ENCODE results near the gene SLC6A11.
A peak's percentile ranks its signal among the peaks of the same experiment; 100 is the strongest.

Gene SLC6A11

DNA sequence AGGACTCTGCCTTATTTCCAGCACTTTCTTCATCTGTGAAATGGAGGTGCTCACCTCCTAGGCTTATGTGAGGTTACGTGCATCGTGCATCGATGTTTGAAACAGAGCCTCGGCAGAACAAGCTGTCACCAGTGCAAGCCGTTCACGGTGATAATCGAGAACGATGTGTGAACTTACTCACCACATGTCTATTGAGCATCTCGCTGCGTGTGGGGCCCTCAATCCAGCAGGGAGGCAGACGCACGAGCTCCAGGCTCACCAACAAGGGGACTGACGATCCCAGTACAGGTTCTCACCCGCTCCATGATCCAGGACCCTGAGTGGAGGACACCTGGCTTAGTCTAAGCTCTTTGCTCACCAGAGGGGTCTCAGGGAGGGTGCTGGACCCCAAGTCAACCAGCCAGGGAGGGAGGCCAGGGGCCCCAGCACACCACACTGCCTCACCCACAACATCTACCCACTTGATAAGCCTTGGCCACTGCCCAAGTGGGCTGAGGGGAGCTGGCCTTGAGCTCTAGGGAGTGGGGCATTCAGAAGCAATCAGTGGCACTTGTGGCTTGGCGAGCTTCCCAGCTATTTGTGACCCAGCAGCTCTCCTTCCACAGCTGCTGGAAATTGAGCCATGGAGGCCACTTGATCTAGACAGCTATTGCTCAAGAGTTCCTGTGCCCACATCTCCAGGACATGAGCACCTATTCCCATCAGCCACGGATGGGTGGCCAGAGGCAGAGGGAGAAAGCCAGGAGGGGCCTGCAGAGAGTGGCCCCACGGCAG, 142.1 kb downstream of the SLC6A11 start:
- DNase-seq, result no peak

DNA sequence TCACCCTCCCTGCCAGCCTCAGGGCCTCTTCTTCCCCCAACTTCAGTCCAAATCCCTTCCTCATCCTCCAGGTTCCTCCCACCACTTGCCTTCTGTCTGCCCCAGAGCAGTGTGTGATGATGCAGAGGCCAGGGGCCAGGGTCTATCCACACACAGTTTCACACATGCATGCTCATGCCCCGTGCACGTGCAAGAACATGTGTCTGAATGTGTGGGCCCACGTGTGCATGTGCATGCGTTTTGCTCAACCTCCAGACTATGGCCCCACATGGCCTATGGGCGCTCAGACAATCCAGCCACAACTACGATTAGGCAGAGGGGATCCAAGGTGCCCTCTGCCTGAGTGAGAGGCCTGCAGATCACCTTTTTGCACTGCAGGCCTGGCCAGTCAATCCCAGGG, 144.2 kb downstream of the SLC6A11 start:
- DNase-seq, result no peak

DNA sequence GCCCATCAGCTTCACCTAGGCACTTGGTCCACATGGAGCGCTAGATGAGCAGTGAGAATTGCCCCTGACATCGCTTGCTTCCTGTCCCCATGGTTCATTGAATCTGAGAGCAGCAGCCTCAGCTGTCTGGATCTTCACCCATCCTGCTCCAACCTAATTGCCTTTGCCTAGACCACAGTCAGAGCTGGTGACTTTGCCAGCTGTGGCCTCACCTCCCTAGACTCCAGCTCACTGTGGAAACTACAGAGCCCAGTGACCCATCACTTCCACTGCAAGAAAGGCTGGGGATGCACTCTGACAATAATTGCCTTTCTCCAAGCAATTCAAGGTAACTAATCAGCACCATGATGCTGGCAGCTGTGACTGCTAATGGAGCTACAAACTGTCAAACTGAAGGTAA, 145.9 kb downstream of the SLC6A11 start:
- DNase-seq, result no peak

DNA sequence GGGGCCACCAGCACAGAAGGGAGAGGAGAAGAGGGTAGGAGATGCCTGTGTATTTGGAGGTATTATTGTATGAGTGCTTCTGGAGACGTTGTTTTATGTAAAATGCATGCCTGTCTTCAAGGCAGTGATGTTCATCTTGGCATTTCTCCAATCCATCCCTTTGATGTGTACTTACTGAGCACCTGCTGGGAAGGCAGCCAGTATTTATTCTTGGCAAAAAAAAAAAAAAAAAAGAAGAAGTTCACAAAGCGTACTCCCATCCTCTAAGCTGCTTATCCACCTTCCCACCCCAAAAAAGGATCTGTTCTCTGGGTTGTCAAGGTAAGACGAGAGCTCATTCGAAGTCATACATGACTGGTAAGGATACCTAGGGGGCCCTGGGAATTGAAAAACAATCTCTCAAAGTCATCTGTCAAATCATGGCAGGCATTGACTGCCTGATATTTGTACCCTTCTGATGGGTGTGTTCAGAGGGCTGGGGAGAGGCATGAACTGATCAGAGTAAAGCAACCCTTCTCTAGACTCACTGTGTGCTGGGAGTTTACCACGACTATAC, 146.5 kb downstream of the SLC6A11 start:
- DNase-seq, result no peak

DNA sequence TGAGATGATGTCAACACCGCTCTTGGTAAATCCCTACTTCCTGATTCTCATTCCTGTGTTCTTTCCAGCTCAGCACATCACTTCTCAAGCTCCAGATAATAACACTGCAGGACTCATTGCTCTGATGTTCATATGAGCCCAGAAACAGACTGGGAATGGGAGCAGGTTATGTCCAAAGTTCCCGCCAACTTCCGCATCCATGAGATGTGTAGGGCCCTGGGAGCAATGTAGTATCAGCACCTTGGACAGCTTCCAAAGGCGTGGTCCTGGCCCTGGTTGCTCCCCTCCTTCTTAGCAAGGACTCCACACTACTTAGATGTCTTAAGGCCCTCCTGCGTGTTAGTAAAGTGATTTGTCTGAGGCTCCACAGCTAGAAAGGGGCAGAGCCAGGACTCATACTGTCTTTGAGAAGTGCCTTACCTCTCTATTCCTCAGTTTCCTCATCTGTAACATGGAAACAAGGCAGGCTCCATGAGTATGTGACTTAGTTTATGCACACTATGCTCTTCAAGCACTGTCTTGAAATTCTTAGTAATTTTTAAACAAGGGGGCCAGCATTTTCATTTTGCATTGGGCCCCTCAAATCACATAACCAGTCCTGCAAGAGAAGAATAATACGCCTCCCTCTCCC, 148.6 kb downstream of the SLC6A11 start:
- DNase-seq, result peak in 1 of 2 donors; percentile 5

DNA sequence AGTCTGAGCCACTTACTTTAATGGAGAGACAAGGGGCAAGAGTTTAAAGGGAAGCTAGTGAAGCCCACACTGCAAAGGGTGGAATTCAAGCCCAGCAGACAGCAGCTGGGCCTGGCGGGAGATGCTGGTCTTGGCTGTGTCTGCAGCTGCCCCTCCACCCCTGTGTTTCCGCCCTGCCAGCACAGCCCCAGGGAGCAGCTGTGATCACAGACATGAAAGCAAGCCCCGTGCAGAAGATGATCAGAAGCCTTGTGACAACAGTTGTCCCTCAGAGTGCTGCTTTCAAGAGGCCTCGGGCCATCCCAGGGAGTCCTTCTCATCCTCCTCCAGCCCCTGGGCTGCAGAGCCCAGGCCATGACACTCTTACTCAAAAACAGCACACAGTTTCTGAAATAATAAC, 152.4 kb downstream of the SLC6A11 start:
- no peak for DNase-seq

DNA sequence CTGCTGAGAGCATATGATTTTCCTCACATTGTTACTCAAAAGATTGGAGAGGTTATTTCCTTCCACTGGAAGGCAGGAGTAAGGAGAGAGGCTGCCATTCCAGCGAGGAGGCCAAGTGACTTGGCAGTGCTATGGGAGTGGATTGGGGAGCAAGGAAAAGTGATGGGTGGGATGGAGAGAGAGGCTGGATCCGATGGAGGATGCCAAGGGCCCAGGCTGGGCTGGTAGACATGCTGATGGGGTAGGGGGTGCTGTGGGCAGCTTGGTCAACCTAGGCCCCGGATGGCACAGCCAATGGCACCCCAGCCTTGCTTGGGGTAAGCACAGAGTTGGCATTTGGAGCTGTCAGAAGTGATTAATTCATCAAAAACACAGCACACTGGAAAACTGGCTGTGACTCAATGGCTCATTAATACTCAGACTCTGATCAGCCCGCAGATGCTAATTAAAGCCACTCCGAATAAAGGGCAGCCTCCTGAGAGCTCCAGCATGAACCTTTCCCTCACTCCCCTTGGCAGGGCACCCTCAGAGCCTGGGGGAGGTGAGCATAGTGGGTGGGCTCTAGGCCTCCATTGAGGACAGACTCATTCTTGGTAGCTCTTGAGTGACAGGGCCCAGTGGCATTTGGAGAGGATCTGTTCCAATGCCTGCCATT, 154.4 kb downstream of the SLC6A11 start:
- no peak for DNase-seq

DNA sequence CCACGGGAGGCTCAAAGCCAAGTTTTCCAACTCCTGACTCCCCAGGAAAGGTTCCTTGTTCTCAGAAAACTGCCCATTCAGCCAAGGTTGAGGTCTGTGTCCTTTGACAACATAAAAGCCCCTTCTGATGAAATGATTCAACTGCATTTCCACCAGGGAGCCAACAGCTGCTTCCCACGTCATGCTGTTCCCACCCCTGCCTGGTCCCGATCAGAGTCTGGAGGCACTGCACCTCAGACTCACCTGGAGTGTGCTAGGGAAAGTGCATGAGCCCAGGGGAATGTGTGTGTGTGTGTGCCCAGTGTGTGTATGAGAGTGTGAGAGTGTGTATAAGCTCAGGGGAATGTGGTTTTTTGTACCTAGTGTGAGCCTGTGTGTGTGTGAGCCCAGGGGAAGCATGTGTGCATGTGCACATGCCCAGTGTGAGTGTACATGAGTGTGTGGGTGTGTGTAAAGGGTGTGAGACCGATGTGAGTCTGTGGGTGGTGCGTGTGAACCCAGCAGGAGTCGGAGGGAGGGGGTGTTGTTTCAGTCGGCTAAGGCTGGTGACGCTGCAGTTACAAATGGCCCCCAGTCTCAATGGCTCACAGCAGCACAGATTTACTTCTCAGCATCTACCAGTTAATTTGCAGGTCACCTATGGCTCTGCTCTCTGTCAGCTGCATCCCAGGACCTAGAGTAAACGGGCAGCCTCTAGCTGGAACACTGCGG, 156.2 kb downstream of the SLC6A11 start:
- no peak for DNase-seq

DNA sequence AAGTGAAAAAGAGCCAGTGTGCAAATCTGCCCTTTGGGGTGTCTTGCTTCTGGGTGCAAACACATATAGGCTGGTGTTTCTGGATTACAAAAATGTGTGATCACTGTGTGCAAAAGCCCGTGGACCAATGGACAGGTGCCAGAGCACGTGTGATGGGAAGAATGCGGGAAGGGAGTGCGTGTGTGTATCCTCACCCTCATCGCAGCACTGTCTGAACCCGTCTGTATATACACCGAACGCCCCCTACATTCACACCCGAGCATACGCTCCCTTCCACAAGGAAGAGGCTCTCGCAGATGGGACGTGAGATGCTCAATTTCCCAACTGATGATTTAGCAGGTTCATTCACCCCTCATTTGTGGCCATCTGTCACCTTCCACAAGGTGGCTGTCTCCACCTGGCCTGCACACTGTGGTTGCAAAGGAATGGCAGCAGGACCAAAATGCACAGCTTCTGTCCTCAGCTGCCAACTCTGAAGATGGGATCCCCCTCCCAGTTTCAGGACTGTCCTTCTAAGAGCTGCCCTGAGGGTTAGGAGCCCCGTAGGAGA, 157.1 kb downstream of the SLC6A11 start:
- no peak for DNase-seq

DNA sequence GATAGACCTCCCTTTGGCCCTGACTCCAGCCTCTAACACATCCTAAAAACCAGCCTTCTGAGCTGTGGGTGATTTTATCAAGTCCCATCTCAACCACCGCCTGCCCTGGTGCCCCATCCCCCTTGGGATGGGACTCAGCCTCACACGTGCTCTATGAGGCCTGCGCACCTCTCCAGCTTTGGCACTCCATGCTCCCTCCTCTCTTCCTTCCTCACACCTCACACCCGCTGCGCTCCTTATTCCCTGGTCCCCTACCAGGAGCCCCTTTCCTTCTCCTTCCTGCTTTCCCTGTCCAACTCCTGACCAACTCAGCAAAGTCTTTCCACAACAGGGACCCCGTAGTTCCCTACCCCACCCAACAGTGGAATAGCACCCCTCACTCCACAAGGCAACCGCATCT, 158.1 kb downstream of the SLC6A11 start:
- DNase-seq, result no peak

DNA sequence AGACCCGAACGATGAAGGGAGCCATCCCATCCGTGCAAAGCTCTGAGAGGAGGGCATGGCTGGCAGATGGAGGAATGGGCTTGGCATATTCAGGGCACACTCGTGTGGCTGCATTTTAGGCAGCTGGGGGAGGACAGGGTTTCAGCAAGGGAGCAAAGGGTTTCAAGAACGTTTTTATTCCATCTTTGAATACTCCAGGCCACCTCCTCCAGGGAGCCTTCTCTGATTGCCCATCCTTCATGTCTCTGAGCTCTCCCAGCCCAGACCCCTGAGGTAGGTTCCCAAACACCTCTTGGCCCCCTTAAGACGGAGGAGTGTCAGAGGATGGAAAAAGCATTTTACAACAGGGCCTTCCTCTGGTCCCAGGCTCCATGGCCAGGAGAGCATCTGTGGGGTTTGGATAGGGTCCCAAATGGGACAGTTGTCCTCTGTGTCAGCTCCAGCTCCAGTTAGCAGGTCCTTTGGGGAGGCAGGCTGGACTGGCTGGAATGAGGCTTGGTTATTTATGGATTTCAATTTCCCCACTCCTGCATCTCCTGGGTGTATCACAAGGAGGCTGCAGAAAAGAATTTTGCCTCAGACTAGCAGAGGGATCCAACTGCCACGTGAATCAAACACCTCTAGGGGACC, 158.8 kb downstream of the SLC6A11 start:
- no peak for DNase-seq

DNA sequence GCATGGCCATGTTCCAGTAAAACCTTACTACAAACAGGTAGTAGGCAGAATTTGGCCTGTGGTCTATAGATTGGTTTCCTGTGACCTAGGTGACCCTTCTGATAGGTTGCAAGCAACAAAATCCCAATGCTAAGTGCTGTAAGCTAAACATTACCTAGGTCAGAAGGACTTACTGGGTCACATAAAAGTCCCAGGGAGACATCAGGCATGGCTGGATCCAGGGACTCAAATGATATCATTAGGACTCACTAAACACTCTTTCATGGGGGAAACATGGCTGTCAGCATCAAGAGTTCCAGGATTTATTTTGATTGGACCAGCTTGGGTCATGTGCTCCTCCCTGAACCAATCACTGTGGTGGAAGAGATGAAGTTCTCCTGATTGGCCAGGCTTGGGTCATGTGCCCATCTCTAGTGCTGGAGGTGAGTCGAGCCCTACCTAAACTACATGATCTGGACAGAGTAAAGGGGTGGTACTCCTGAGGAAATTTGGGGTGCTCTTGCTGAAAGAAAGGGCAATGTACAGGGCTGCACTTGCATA, 159.7 kb downstream of the SLC6A11 start:
- DNase-seq, result no peak

DNA sequence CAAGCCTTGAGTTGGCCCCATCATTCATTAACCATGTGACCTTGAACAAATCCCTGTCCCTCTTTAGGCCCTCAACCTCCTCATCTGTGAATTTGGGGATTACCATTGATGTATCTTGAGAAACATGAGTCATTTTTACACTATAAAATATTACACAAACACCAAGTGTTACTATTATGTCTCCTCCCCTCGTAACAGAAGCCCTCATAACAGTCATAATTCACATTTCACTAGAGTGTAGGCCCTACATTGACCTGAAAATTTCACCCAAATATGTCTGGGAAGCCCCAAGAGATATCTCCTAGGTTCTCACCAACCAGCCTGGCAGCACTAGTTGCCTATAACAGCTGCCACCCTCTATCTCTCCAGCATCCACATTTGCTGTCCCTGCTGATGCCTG, 160.7 kb downstream of the SLC6A11 start:
- no peak for DNase-seq

DNA sequence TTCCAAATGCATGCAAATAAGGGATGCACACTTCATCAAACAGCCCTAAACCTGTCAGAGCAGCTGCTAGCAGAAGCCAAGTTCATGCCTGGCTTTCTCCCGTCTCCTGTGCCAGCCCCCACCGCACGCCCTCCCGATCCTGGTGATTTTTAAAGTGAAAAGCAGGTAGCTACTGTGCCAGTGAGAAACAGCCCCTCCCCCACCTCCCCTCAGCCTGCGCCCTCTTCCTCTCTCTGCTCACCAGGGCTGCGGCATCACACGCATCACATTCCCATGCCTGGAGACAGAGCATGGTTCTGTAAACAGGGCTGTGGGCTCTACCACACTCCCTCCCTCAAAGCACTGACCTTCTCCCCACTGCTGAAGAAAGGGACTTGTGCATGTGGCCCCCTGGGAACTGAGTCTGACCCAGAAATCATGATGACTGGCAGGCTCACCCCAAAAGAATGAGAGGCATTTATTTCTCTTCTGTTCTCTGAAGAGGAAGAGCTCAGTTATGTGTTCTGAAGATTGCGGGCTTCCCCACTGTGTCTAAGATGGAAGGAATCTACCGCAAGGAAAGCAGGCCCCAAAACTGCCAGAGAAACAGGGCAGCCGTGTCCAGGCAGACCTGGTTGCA, 162.0 kb downstream of the SLC6A11 start:
- no peak for DNase-seq

DNA sequence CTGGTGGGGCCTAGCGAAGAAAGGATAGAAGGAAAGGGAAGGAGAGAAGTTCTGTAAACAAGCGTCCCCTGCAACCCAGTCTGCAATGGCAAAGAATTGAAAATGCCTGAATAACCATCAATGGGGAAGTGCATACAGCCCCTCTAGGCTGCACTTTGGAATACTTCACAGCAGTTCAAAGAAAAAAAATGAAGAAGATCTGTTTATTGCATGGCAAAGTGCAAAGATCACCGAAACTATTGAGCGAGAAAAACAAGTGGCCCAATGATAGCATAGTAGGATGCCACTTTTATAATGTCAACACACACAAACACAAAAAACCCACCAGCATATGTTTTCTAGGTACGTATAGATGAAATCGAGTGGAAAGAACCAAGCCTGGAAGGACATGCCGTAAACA, 162.9 kb downstream of the SLC6A11 start:
- DNase-seq, result no peak

DNA sequence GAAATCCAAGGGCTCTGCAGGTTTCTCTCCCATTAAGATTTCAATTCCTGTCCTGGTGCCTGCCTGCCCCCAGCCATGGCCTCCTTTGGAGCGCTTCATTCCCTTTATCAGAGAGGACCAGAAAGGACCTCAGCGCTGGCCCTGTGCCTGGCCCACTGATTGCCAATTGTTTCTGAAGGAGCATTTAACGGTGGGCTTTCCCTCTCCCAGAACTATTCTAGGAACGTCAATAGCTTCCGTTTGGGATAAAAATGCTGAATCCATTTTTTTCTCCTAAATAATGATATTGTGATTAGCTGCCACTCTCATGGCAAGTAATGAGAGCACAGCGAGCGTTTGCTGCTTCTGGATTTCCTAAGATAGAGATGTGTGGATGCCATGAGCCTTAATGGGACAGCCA, 164.3 kb downstream of the SLC6A11 start:
- DNase-seq, result no peak

DNA sequence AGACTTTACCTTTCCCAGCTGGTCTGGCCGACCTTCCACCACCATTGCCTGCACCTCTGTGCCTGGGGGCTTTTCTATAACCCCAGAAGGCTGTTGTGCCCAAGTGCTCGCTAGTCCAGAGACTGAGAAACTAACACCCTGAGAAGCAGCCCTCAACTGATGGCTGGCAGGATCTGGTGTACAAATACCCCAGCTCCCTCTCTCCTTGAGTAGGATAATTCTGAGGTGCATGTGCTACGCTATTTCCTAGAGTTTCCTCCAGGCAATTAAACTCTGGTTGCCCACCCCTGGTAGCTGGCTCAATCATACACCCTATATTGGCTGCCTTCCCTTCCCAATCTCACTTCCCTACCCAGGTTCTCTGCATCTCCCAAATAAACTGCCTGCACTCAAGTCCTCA, 165.0 kb downstream of the SLC6A11 start:
- no peak for DNase-seq

DNA sequence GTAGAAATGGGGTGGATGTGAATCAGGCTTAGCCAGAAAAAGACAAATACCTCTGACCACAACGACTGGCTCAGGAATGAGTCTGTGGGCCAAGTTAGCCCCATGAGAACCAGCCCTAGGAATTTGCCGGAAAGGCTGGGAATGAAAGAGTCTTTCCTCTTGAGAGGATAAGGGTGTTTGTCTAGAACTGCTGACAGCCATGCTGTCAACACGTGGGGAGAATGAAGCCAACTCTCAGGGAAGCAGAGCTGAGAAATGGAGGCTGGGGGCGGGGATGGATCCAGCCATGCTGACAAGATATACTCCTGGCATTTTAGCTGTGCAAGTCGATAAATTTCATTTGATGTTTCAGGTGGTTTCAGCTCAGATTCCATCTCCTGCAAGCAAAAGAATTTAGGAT, 165.9 kb downstream of the SLC6A11 start:
- no peak for DNase-seq

DNA sequence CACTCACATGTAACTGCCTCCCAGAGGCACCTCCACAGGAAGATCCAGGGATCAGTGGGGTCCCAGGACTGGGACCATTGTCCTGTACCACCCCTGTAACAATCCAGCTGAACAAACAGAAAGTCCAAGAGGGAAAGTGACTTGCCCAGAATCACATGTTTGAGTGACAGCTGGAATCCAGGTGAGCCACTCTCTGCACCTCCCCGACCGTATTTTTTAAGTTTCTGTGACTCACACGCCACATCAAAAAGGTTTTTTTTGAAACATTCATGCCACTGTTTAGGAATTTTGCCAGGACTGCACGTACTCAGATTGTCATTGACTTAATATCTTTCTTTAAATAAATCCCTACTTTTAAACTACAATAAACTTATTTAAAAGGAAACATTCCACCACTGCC, 166.8 kb downstream of the SLC6A11 start:
- DNase-seq, result no peak

DNA sequence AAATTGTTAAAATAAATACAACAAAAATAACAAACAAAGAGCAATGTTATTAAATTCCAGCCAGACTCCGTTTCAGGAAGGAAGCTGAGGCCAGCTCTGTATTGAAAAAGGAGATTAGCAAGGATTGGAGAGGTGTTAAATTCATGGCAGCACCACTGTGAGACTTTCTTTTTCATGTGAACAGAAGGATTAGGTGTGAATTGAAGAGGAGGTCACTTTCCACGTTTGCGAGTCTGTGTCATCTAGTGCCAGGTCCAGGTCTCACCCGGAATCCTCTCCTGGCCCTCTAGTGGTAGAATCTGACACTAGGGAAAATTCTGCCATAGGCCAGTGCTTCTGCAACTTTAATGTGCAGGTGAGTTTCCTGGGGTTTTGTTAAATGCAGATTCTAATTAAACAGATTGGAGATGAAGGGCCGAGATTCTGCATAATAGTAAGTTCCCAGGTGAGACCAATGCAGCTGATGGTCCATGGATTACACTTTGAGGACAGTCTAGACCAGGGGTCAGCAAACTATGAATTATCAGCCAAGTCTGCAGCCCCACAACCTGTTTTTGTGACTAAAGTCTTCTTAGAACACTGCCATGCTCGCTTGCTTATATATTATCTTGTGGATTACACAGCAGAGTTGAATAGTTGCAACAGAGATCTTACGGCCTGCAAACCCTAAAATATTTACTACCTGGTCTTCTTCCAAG, 167.3 kb downstream of the SLC6A11 start:
- peak; percentile 16 to 19 for DNase-seq

DNA sequence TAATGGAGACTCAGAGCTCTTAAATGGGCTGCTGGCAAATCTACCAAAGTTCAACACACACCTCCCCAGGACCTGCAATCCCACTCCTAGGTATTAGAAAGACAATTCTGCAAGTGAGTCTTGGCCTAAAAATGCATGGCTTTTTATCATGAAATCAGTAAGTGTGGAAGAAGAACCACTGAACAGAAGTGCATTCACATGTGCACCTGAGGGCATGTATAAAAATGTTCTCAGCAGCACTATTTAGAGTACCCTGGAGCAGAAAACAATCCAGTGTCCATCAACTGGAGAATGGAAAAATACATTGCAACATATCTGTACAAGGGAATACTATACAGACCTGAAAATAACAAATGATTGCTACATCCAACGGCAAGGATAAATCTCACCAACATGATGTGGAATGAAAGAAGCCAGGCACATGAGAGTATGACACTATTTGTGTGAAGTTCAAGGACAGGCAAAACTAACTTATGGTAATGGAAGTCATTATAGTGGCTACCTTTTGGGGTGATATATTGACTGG, 168.4 kb downstream of the SLC6A11 start:
- no peak for DNase-seq
